Thymus (tissue), 11 donors: ENCODE data around the gene VPS37C. TPM values are rescaled to one million over a fixed set of nuclear protein-coding genes. Genes with fewer than 3 reads are reported as not detected.

Experiments
- DNase-seq, 9 donors: peaks; one replicate each; pipeline ENCODE4 v3.0.0-alpha.2; 2013; ENCODE audit warnings: low spot score in 9 of 9, low read depth in 6 of 9, missing footprints in 1 of 9
- H3K27ac ChIP-seq, 2 donors: one replicate each; pipeline ENCODE4 v1.5.1; 2013; ENCODE audit warnings: control low read depth in 1 of 2, low read depth in 1 of 2, low read length in 1 of 2, mild to moderate bottlenecking in 1 of 2, moderate library complexity in 1 of 2
- H3K27me3 ChIP-seq, 2 donors: one replicate each; pipeline ENCODE4 v1.5.1; 2013; ENCODE audit warnings: low read length in 1 of 2; ENCODE audit not compliant: control insufficient read depth in 2 of 2, insufficient read depth in 1 of 2
- H3K36me3 ChIP-seq, 2 donors: one replicate each; pipeline ENCODE4 v1.5.1; 2013; ENCODE audit warnings: low read length in 1 of 2, mild to moderate bottlenecking in 1 of 2, moderate library complexity in 1 of 2; ENCODE audit not compliant: control insufficient read depth in 2 of 2, insufficient read depth in 2 of 2
- H3K4me1 ChIP-seq, 2 donors: one replicate each; pipeline ENCODE4 v1.5.1; 2013; ENCODE audit warnings: low read length in 2 of 2; ENCODE audit not compliant: control insufficient read depth in 2 of 2, insufficient read depth in 2 of 2
- H3K4me3 ChIP-seq, 2 donors: one replicate each; pipeline ENCODE4 v1.5.1; 2013; ENCODE audit warnings: low read length in 2 of 2, control low read depth in 1 of 2, mild to moderate bottlenecking in 1 of 2
- H3K9me3 ChIP-seq, 2 donors: one replicate each; pipeline ENCODE4 v1.5.1; 2013; ENCODE audit warnings: low read length in 1 of 2, mild to moderate bottlenecking in 1 of 2; ENCODE audit not compliant: control insufficient read depth in 2 of 2, insufficient read depth in 1 of 2
- WGBS: extraction: QIAGEN DNeasy Blood & Tissue Kit; methylation state at CpG from one replicate; pipeline ENCODE4 v1.1.7; 2013; 5-methylcytosine and 5-hydroxymethylcytosine counted together
- polyA plus RNA-seq: library from polyadenylated mRNA; stranded (reverse); fragments of 200-250 nt; gene quantifications from one replicate; pipeline ENCODE4 v1.2.3, GENCODE V29; 2013
- total RNA-seq: library from RNA; stranded (reverse); fragments of 120-200 nt; gene quantifications from one replicate; pipeline ENCODE4 v1.2.4, GENCODE V29; 2013
- donor health status: healthy.

The VPS37C gene
- total and polyA plus RNA-seq, 2 donors: 3.5 to 9.4 TPM

DNA sequence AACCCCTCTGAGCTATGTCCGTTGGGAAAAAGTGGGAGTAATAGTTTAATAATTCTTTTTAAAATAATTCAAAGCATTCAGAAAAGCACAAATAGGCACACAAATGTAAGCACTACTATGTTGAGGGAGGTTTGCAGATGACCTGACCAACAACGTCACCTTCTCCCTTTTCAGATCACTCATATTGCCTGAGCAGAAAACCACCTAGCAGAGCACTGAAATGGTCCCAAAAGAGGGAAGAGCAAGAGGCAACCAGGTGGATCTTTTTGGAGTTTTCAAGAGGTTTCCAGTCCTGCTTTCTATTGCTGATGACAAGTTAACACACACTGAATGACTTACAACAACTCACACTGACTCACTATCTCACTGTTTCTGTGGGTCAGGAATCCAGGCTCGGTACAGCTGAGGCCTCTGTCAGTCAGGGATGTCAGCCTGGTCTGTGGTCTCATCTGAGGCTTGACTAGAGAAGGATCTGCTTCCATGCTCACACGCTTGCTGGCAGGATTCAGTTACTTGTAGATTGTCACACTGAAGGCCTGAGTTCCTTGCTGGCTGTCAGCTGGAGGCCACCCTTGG, 37.8 kb upstream of the VPS37C start:
- WGBS: 95% methylated on average over 4 of the region's 4 CpGs

DNA sequence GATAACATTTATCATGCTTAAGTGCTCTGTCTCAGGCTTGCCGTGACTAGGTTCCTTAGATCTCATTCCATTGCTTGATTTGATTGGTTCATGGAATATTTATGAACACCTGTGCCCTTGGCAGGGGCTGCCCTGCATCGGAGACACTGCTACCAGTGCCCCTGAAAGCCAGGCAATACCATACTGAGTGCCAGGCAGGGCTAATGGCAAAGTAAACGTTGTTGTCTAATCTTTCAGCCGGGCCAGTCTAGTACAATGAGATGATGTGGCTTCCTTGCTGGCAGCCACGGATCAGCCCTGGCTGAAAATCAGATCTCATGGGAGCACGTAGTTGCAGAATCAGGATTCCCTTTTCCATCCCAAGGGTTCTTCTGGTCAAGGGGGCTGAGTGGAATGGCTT, 37.1 kb upstream of the VPS37C start:
- Histone ChIP-seq H3K4me3 (no peak overlapping the region), H3K4me1 (no peaks in the 10 kb centered on the region), H3K27me3 (peaks cover 0 to 19% of the 10 kb centered on the region in 2 donors), H3K36me3 (no peaks in the 10 kb centered on the region), H3K9me3 (peaks cover 0 to 3% of the 10 kb centered on the region in 2 donors), H3K27ac (no peak overlapping the region)
- DNase-seq: no peak
- WGBS: 93% methylated on average over 6 of the region's 6 CpGs

More for the DNA sequence above, 37.8 kb upstream of the VPS37C start:
- DNase-seq: no peak
- Histone ChIP-seq H3K27me3 (peaks cover 0 to 14% of the 10 kb centered on the region in 2 donors), H3K27ac (no peak overlapping the region), H3K4me1 (no peaks in the 10 kb centered on the region), H3K9me3 (peaks cover 0 to 3% of the 10 kb centered on the region in 2 donors), H3K4me3 (no peak overlapping the region), H3K36me3 (no peaks in the 10 kb centered on the region)

DNA sequence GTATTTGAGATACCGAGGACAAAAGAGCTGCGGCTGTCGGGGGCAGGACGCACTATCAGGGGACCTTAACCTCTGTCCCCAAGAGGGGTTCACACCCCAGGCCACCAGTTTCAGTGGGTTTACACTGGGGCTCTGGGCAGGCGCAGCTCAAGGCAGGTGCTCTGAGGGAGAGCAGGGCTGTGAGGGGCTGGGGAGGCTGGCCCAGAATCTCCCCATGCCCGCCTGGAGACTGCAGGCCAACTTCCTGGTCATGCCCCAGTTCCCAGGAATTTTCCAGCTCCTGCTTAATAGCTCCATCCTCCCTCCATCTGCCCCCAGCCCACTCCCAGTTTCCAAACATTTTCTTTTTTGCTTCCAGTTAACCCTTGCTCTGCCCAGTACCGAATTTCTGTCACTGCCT, 34.5 kb upstream of the VPS37C start:
- H3K36me3 ChIP-seq: no peaks in the 10 kb centered on the region
- peaks cover 0 to 3% of the 10 kb centered on the region in 2 donors for H3K9me3 ChIP-seq
- peaks cover 0 to 7% of the 10 kb centered on the region in 2 donors for H3K27me3 ChIP-seq
- WGBS: 94% methylated on average over 7 of the region's 7 CpGs
- no peaks in the 10 kb centered on the region for H3K4me1 ChIP-seq
- no peak for DNase-seq
- no peak overlapping the region for H3K4me3 ChIP-seq
- H3K27ac ChIP-seq: no peak overlapping the region

DNA sequence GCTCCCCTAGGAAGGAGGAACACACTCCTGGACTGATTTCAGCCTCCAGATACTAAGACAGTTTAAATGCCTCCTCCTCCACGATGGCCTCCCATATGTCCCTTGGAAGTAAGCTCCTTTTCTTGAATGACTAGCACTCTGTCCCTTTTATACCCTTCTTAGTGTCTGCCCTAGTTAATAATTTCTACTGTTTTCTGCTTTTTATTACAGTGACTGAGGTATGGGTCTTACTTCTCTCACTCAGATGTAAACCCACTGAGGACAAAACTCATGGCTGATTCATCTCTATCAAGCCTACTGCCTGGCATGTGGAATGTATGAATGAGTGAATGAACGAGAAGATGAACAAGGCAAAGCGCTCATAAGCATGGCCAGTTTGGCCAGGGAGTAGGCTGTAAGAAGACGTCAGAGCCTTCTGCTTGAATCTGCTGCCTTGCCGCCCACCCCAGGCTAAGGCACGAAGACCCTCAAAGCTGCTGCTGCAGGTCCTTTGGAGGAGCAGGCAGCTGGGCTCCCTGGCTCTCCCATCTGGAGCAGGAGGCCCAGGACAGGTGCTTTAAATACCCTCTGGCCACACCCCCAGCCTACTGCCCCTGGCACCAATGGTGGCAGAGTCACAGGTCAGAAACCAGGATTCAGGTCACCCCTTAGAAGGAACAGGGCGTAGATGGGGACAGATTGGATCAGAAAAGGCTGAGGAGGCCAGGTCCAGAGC, 33.9 kb upstream of the VPS37C start:
- no peak overlapping the region for H3K4me3 ChIP-seq
- H3K9me3 ChIP-seq: peaks cover 0 to 3% of the 10 kb centered on the region in 2 donors
- no peak for DNase-seq
- H3K27me3 ChIP-seq: peaks cover 0 to 7% of the 10 kb centered on the region in 2 donors
- WGBS: 90% methylated on average over 7 of the region's 7 CpGs
- H3K27ac ChIP-seq: no peak overlapping the region
- no peaks in the 10 kb centered on the region for H3K4me1 ChIP-seq
- no peaks in the 10 kb centered on the region for H3K36me3 ChIP-seq

DNA sequence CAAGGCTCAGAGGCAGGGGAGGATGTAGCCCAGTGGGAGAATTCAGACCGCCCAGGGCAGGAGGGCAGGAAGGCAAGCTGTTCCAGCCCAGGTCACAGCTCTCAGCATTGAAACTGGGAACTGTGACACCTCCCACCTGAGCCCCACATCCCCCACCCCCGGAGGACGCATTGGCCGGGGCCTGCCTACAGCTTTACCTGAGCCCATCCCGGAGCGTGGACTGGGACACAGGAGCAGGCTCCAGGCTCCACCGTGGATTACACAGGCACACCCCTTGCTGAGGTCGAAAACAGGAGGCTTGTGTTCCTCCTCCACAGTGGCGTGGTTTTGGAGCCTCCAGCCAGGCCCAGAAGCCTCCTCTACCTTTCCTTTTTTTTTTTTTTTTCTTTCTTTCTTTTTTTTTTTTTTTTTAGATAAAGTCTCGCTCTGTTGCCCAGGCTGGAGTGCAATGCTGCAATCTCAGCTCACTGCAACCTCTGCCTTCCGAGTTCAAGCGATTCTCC, 33.0 kb upstream of the VPS37C start:
- H3K4me1 ChIP-seq: no peaks in the 10 kb centered on the region
- DNase-seq: no peak
- H3K27me3 ChIP-seq: peaks cover 0 to 7% of the 10 kb centered on the region in 2 donors
- peaks cover 0 to 3% of the 10 kb centered on the region in 2 donors for H3K9me3 ChIP-seq
- H3K27ac ChIP-seq: no peak overlapping the region
- H3K36me3 ChIP-seq: no peaks in the 10 kb centered on the region
- WGBS: 84% methylated on average over 12 of the region's 12 CpGs
- no peak overlapping the region for H3K4me3 ChIP-seq

DNA sequence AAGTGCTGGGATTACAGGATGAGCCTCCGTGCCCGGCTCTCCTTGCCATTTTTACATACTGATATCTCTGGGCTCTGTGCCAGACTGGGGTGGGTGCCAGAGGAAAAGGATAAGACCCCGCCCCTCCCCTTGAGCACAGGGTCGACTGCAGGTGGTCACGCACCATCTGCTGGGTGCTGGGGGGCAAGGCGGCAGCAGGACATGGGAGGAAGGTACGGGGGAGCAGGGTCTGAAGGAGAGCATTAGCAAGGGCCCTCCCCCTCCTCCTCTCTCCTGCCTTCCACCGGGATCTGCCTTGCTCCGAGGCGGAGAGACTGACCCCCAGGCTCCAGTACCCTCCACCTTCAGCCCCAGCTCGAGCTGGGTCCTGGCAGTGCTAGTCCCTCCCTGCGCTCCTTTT, 32.4 kb upstream of the VPS37C start:
- no peaks in the 10 kb centered on the region for H3K36me3 ChIP-seq
- H3K27me3 ChIP-seq: peaks cover 0 to 7% of the 10 kb centered on the region in 2 donors
- peaks cover 0 to 3% of the 10 kb centered on the region in 2 donors for H3K9me3 ChIP-seq
- H3K4me1 ChIP-seq: no peaks in the 10 kb centered on the region
- 64% methylated on average over 12 of the region's 12 CpGs for WGBS
- no peak for DNase-seq
- no peak overlapping the region for H3K27ac ChIP-seq
- H3K4me3 ChIP-seq: no peak overlapping the region

DNA sequence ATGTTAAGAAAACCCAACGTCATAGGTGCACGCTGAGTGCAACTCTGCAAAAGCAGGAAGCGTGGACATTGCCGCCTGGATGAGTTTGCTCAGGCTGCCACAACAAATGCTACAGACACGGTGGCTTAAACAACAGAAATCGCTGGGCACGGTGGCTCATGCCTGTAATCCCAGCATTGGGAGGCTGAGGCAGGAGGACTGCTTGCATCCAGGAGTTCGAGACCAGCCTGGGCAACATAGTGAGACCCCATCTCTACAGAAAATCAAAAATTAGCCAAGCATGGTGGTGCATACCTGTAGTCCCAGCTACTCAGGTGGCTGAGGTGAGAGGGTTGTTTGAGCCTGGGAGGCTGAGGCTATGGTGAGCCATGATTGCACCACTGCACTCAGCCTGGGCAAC, 28.7 kb upstream of the VPS37C start:
- Histone ChIP-seq H3K36me3 (no peaks in the 10 kb centered on the region), H3K4me3 (no peak overlapping the region), H3K27ac (no peak overlapping the region), H3K27me3 (peaks cover 0 to 4% of the 10 kb centered on the region in 2 donors), H3K4me1 (no peaks in the 10 kb centered on the region), H3K9me3 (no peaks in the 10 kb centered on the region)
- 87% methylated on average over 8 of the region's 8 CpGs for WGBS
- DNase-seq: no peak

DNA sequence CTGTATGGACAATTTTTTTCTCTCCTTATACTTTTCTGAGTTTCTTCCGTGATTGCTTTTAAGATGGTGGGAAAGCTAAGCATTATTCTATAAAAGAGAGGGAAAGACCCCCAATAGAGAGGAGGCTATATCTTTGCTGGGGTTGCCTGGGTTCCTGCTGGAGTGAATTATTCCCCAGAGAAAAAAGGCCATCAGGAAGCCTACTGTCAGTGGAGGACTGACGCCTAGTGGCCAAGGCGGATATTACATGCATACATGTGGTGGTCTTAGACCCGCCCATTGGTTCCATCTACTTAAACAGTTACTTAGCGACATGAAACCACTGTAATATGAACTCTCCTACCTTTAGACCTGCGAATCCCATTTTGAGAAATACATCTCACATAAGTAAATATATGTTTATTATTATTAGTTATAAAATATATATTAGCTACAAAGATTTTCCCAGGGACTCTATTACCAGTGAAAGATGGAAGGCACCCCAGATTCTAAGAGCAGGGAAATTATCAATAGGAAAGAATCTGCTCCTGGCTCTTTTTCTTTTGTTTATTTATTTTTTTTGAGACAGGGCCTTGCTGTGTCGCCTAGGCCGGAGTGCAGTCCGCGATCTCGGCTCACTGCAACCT, 26.4 kb upstream of the VPS37C start:
- 47% methylated on average over 11 of the region's 11 CpGs for WGBS
- no peaks in the 10 kb centered on the region for H3K36me3 ChIP-seq
- no peaks in the 10 kb centered on the region for H3K9me3 ChIP-seq
- DNase-seq: peak; percentile 52 to 90 (median 83)
- H3K27me3 ChIP-seq: no peaks in the 10 kb centered on the region
- H3K4me1 ChIP-seq: no peaks in the 10 kb centered on the region
- no peak overlapping the region for H3K4me3 ChIP-seq
- no peak overlapping the region for H3K27ac ChIP-seq

DNA sequence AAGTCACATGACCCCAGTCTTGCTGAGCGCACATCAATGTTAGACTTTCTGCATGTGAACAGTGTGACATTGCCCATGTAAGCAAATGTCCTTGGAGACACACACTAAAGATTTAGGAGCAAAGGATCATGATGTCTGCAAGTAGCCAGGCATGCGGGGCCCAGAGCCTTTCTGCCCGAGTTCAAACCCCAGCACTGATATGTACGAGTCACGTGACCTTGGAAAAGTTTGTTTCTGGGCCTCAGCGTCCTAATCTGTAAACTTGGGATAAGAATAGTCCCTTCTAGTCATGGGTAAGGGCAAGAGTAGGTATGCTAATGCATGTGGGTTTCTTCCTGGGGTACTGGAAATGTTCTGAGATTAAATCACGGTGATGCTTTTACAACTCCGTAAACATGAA, 25.3 kb upstream of the VPS37C start:
- Histone ChIP-seq H3K9me3 (no peaks in the 10 kb centered on the region), H3K4me3 (no peak overlapping the region), H3K27me3 (no peaks in the 10 kb centered on the region), H3K27ac (no peak overlapping the region), H3K4me1 (no peaks in the 10 kb centered on the region), H3K36me3 (no peaks in the 10 kb centered on the region)
- no peak for DNase-seq
- WGBS: 96% methylated on average over 8 of the region's 8 CpGs
